GM18907 (cell line): Measurements from ENCODE around the gene HM13.
"Not testable (repeated sequence)": the region's sequence is repeated elsewhere in the genome, so short reads cannot be mapped to it uniquely, and the experiment has no call there.

ENCODE experiments used
- ATAC-seq: cut with Tn5 transposase; IDR thresholded peaks from one replicate; pipeline ENCODE4 v1.9.1; 2021; ENCODE audit warnings: mild to moderate bottlenecking, moderate library complexity; ENCODE audit not compliant: unreplicated experiment

The HM13 gene

GRCh38 chr20:31605031-31605901, 91.0 kb downstream of the HM13 start, which contains the start of gene ID1:
Gene ID1, plus strand, starts transcription at chr20:31605289. Its CDS starts 99 bp downstream, at chr20:31605388.
- peak; percentile 93 for ATAC-seq

GRCh38 chr20:31605902-31606803, 91.9 kb downstream of the HM13 start:
- no peak for ATAC-seq

- no peak for ATAC-seq
Observed at GRCh38 chr20:31606804-31607639, 92.8 kb downstream of the HM13 start.

GRCh38 chr20:31607640-31608250, 93.5 kb downstream of the HM13 start:
- ATAC-seq: no peak

DNA sequence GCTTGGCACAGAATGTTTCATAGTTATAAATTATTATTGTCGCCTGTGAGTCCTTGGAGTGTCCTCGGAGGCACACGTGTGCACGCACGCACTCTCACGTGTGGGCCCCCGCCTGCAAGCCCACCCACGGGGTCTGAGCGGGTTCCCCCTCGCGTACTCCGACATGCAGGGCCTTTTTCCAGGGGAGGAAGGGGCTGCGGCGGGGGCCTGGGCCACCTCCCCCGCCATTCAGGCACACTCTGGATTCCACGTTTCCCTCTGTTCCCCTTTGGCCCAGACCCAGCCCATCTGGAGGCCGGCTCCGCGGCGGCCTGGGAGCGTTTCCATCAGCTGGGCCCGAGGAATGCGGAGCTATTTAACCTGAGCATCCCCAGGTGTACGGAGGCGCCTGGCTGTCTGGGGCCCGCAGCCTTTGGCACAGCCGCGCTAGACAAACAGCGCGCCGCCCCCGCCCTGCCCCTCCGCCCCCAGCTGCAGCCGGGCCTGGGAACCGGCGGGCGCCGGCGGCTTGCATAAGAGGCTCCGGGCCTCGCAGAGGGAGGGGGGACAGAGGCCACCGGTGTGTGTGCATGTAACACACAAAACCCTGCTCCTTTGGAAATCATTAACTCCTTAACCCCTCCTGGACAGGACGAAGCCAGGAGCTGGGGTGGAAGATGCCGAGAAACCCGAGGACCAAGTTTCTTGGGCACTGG, 94.2 kb downstream of the HM13 start:
- ATAC-seq: no peak

DNA sequence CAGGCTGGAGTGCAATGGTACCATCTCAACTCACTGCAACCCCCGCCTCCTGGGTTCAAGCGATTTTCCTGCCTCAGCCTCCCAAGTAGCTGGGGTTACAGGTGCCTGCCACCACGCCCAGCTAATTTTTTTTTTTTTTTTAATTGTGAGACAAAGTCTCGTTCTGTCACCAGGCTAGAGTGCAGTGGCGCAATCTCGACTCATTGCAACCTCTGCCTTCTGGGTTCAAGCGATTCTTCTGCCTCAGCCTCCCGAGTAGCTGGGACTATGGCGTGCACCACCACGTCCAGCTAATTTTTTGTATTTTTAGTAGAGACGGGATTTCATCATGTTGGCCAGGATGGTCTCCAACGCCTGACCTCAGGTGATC, 98.0 kb downstream of the HM13 start:
- not testable (repeated sequence) for ATAC-seq

GRCh38 chr20:31615416-31615815, 101.2 kb downstream of the HM13 start:
- ATAC-seq: no peak

GRCh38 chr20:31617432-31618104, 103.3 kb downstream of the HM13 start:
- ATAC-seq: no peak
